Caco-2 (cell line): Measurements from ENCODE around the gene NR2F1. TPM values are rescaled to one million over a fixed set of nuclear protein-coding genes. Genes with fewer than 3 reads are reported as not detected.

Experiments
- BruUV-seq: library from RNA; stranded (reverse); fragments of 400-500 nt; replicated peaks from 2 replicates; lab custom pipeline; 2021; lab: Mats Ljungman, UMichigan
- CTCF ChIA-PET: fragments of 300-600 bp; sonication (Branson Sonifier 250); formaldehyde crosslinking; loops from one replicate; lab custom pipeline; 2022; ENCODE audit warnings: antibody characterized with exemption; lab: Charles Lee
- POLR2A ChIA-PET: fragments of 300-600 bp; sonication (Branson Sonifier 250); formaldehyde crosslinking; loops from one replicate; lab custom pipeline; 2022; ENCODE audit warnings: antibody characterized with exemption; lab: Charles Lee
- DNase-seq, 2 experiments: peaks; one replicate each; pipeline versions ENCODE4 v3.0.0 to v3.0.0-alpha.2; 2020 to 2022
- H3K27me3 ChIP-seq: replicated peaks from 2 replicates; pipeline ENCODE4 v1.6.0; 2011; ENCODE audit warnings: low read length; ENCODE audit not compliant: control insufficient read depth, insufficient read depth
- H3K36me3 ChIP-seq: 2 replicates; pipeline ENCODE4 v1.5.1; 2011; ENCODE audit warnings: low read length; ENCODE audit not compliant: control insufficient read depth, insufficient read depth
- H3K4me1 ChIP-seq: fragments of 250-450 bp; sonication (Bioruptor Pico); 2 replicates; pipeline ENCODE4 v1.5.1; 2020; ENCODE audit warnings: mild to moderate bottlenecking
- H3K4me3 ChIP-seq: 2 replicates; pipeline ENCODE4 v1.5.1; 2011; ENCODE audit warnings: low read depth, mild to moderate bottlenecking, control low read depth, low read length
- H3K9me3 ChIP-seq: fragments of 250-450 bp; sonication (Bioruptor Pico); 2 replicates; pipeline ENCODE4 v1.5.1; 2020; ENCODE audit warnings: mild to moderate bottlenecking, moderate library complexity
- H3K27ac Mint-ChIP-seq: one replicate; pipeline ENCODE4 v1.8.0; 2022; ENCODE audit warnings: mixed read lengths; ENCODE audit not compliant: unreplicated experiment
- H3K27me3 Mint-ChIP-seq: one replicate; pipeline ENCODE4 v1.8.0; 2022; ENCODE audit warnings: mixed read lengths; ENCODE audit not compliant: insufficient read depth, unreplicated experiment
- H3K36me3 Mint-ChIP-seq: one replicate; pipeline ENCODE4 v1.8.0; 2022; ENCODE audit warnings: mild to moderate bottlenecking, mixed read lengths; ENCODE audit not compliant: insufficient read depth, unreplicated experiment
- H3K4me1 Mint-ChIP-seq: one replicate; pipeline ENCODE4 v1.8.0; 2022; ENCODE audit warnings: low read depth, mixed read lengths; ENCODE audit not compliant: unreplicated experiment
- H3K4me3 Mint-ChIP-seq: one replicate; pipeline ENCODE4 v1.8.0; 2022; ENCODE audit warnings: mild to moderate bottlenecking, moderate library complexity, mixed read lengths; ENCODE audit not compliant: unreplicated experiment
- H3K9me3 Mint-ChIP-seq: one replicate; pipeline ENCODE4 v1.8.0; 2022; ENCODE audit warnings: mixed read lengths; ENCODE audit not compliant: unreplicated experiment
- intact Hi-C: fragments of 100-400 bp; cut with micrococcal nuclease; formaldehyde crosslinking; loops from one replicate; pipeline ENCODE4 v1.10.0; 2022; ENCODE audit not compliant: unreplicated experiment
- total RNA-seq: library from RNA; stranded (reverse); gene quantifications from 2 replicates; pipeline ENCODE4 v1.2.3, GENCODE V29; 2022
- TF ChIP-seq, protein P1 (sequence below), 2 experiments: fragments of 200-600 bp in 1 of 2; IDR thresholded peaks; 1 replicate in 1 of 2; 2 replicates in 1 of 2; pipeline versions ENCODE4 v1.5.1 to v1.8.0; 2011 to 2022; ENCODE audit warnings: antibody characterized with exemption in 1 of 2, control low read depth in 1 of 2, inconsistent platforms in 1 of 2, low read depth in 1 of 2, low read length in 1 of 2, mild to moderate bottlenecking in 1 of 2, moderate library complexity in 1 of 2; ENCODE audit not compliant: insufficient read depth in 1 of 2, severe bottlenecking in 1 of 2, unreplicated experiment in 1 of 2

The NR2F1 gene
- total RNA-seq, 1 experiment from 2014 or later, result 0.70 TPM

DNA sequence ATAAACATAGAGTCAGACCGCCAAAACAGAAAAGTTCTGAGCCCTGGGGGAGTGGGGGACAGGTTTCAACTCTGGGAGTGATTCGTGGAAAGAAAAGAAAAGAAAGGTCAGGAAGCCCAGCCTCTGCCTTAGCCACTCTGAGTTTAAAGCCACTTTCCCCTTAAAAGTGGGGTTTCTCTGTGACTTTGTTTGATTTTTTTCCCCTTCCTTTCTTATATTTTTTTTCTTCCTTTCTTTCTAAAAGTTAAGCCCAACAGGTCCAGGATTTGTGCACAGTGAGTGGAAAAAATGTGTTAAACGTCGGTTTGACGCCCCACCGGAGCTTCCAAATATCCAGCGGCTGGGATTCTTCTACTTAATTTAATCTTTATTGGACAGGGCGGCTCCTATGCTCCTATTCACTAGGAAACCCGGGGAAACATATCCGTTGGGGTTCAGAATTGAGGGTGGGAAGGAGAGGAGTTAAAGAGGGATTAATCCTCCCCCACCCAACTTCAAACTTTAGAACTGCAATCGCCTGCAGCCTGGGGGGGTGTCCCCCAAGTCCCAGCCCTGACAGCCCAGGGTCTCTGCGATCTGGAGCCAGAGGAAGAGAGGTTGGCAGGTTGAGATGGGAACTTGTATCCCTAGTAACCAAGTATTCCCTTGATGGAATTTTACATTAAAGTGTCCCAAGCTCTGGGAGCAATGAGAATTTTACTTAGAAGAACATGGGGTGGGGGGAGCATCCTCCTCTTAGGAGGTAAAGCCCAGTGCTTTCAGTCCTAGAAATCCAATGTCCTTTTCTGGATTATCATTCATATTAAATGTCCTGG is 8.3 kb upstream of the NR2F1 start:
- ChIA-PET CTCF (no interaction called here), POLR2A (no interaction called here)
- Histone ChIP-seq H3K4me1 (peaks cover 14% of the 10 kb centered on the region), H3K27me3 (no peaks in the 10 kb centered on the region), H3K4me3 (no peak overlapping the region), H3K9me3 (no peaks in the 10 kb centered on the region), H3K36me3 (no peaks in the 10 kb centered on the region)
- Mint-ChIP-seq H3K27me3 (no peaks in the 10 kb centered on the region), H3K4me3 (no peak overlapping the region), H3K9me3 (no peaks in the 10 kb centered on the region), H3K4me1 (peaks cover 8% of the 10 kb centered on the region), H3K36me3 (no peaks in the 10 kb centered on the region), H3K27ac (no peak overlapping the region)
- intact Hi-C loops, result no loop called here
- no peak for DNase-seq
- TF ChIP-seq, protein P1, sequence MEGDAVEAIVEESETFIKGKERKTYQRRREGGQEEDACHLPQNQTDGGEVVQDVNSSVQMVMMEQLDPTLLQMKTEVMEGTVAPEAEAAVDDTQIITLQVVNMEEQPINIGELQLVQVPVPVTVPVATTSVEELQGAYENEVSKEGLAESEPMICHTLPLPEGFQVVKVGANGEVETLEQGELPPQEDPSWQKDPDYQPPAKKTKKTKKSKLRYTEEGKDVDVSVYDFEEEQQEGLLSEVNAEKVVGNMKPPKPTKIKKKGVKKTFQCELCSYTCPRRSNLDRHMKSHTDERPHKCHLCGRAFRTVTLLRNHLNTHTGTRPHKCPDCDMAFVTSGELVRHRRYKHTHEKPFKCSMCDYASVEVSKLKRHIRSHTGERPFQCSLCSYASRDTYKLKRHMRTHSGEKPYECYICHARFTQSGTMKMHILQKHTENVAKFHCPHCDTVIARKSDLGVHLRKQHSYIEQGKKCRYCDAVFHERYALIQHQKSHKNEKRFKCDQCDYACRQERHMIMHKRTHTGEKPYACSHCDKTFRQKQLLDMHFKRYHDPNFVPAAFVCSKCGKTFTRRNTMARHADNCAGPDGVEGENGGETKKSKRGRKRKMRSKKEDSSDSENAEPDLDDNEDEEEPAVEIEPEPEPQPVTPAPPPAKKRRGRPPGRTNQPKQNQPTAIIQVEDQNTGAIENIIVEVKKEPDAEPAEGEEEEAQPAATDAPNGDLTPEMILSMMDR (IDR thresholded peaks at IDR 0.05; ENCODE audit: insufficient read depth in 1 of 2, low read depth in 1 of 2, low read length in 1 of 2, severe bottlenecking in 1 of 2, unreplicated experiment in 1 of 2), result no peak
- no TSS peak for BruUV-seq

DNA sequence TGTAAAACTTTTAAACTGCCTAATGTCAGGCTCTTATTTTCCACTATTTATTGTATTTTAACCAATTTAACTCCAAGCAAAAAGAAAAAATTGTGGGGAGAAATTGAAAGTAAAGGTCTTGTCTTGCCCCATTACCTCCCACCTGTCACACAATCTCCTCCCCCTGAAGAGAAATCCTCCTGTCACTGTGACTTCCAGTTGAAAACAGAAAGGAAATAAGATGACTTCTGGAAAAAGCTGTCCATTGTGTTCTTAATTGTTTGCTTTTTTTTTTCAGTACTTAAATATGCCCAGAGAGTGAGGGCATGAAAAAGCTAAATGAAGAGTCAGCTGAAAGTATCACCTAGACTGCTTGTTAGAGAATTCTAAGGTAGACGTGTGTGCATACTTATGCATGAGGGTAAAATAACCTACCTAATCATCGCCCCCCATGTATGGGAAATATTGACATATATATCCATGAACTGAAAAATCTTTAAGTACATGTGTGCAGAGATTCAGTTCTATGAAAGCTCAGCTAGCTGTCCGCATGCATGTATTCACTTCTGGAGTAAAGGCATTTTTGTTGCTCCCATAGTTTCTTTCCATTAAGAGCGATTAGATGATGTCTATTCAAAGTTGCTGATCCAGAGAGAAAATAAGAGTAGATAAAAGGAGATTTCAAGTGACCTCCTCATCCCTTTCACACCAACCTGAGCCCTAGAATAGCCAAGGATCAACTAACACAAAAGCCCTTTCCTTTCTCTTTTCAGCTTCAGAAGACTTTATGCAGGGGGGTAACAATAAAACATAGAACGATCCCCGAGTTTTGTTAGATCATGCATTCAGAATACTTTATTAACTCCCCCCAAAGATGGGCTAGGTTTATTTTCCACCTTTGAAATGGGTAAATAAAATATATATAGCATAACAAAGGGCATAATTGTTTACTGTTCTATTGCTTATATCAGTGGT is 7.3 kb upstream of the NR2F1 start:
- H3K4me1 Mint-ChIP-seq, result peaks cover 14% of the 10 kb centered on the region
- no peak overlapping the region for H3K4me3 ChIP-seq
- 0 out of 2 replicates have a peak, but pooled peaks cover 1% of the 10 kb centered on the region for H3K27me3 ChIP-seq
- peaks cover 5% of the 10 kb centered on the region for H3K27me3 Mint-ChIP-seq
- H3K9me3 Mint-ChIP-seq, result no peaks in the 10 kb centered on the region
- BruUV-seq, result no TSS peak
- H3K9me3 ChIP-seq, result no peaks in the 10 kb centered on the region
- no peak overlapping the region for H3K4me3 Mint-ChIP-seq
- H3K36me3 Mint-ChIP-seq, result no peaks in the 10 kb centered on the region
- POLR2A ChIA-PET, result no interaction called here
- no peak overlapping the region for H3K27ac Mint-ChIP-seq
- H3K4me1 ChIP-seq, result peaks cover 14% of the 10 kb centered on the region
- TF ChIP-seq, protein P1 (IDR thresholded peaks at IDR 0.05; ENCODE audit: insufficient read depth in 1 of 2, low read depth in 1 of 2, low read length in 1 of 2, severe bottlenecking in 1 of 2, unreplicated experiment in 1 of 2), result no peak
- CTCF ChIA-PET, result no interaction called here
- intact Hi-C loops, result no loop called here
- DNase-seq, result no peak
- H3K36me3 ChIP-seq, result no peaks in the 10 kb centered on the region
